A673 (cell line): Measurements from ENCODE around the gene SF3B4.

Experiments used
- EZH2 ChIP-seq: fragments of 200-600 bp; sonication (generic); IDR thresholded peaks from 2 replicates; pipeline ENCODE4 v1.6.1; 2017; ENCODE audit warnings: borderline replicate concordance, low read depth, mild to moderate bottlenecking, mixed read lengths, antibody characterized with exemption, low read length; ENCODE audit not compliant: poor library complexity, severe bottlenecking
- TF ChIP-seq, protein P1 (sequence below): fragments of 300-800, 200-600 bp; sonication (generic); conservative IDR thresholded peaks from 2 replicates; pipeline ENCODE4 v1.5.1; 2017; ENCODE audit warnings: low read depth, mild to moderate bottlenecking, antibody characterized with exemption, low read length, moderate library complexity, mixed read lengths

DNA sequence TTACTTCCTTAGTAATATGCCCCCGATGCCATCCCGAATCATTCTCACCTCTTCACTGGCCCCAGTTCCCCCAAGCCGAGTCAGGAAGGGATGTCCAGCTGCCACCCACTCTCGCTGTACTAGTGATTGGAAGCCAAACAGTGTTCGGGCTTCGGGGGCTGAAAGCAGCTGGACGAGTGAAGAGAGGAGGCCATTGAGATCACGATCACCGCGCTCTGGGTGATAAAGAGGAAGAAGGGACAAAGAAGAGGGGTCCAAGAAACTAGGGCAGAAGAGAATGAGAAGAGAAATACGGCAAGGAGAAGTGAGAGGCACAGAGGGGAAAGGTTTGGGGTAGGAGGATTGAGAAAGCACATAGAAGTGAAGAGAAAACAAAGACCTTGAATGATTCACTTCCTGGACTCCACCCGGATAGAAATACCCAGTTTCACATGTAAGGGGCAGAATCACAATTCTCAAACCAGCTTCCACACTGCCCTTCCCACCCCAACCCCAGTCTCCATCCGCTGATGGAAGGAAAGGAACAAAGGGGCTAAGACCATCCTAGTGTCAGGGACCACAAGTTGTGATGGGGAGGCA, 3.7 kb upstream of the SF3B4 start:
- TF ChIP-seq, protein P1, sequence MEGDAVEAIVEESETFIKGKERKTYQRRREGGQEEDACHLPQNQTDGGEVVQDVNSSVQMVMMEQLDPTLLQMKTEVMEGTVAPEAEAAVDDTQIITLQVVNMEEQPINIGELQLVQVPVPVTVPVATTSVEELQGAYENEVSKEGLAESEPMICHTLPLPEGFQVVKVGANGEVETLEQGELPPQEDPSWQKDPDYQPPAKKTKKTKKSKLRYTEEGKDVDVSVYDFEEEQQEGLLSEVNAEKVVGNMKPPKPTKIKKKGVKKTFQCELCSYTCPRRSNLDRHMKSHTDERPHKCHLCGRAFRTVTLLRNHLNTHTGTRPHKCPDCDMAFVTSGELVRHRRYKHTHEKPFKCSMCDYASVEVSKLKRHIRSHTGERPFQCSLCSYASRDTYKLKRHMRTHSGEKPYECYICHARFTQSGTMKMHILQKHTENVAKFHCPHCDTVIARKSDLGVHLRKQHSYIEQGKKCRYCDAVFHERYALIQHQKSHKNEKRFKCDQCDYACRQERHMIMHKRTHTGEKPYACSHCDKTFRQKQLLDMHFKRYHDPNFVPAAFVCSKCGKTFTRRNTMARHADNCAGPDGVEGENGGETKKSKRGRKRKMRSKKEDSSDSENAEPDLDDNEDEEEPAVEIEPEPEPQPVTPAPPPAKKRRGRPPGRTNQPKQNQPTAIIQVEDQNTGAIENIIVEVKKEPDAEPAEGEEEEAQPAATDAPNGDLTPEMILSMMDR: no peak
- no peak for TF ChIP-seq EZH2
